ENCODE data around the gene CEP128. TPM values are rescaled to one million over a fixed set of nuclear protein-coding genes. Genes with fewer than 3 reads are reported as not detected.

Gene CEP128
- total RNA-seq, 1 experiment from 2014 or later = 12.0 TPM

- POLR2A ChIA-PET = no interaction called here
- no peak for ATAC-seq
- Mint-ChIP-seq H3K27ac (no peak overlapping the region), H3K9me3 (no peaks in the 10 kb centered on the region), H3K36me3 (no peaks in the 10 kb centered on the region), H3K4me1 (no peaks in the 10 kb centered on the region), H3K4me3 (no peak overlapping the region), H3K27me3 (ENCODE audit: low read depth) (no peaks in the 10 kb centered on the region)
- TF ChIP-seq ARID4B (CRISPR knock-in tag; IDR thresholded peaks at IDR 0.05; ENCODE audit: borderline replicate concordance) (no peak), E2F5 (CRISPR knock-in tag; IDR thresholded peaks at IDR 0.05) (no peak), FOXJ3 (CRISPR knock-in tag; IDR thresholded peaks at IDR 0.05; ENCODE audit: borderline replicate concordance) (no peak), NFYB (CRISPR knock-in tag; conservative IDR thresholded peaks at IDR 0.05; ENCODE audit: low read depth) (no peak), GTF2I (CRISPR knock-in tag; conservative IDR thresholded peaks at IDR 0.05) (no peak)
- no peak for DNase-seq (ENCODE audit: low spot score)
- CTCF ChIA-PET = no interaction called here
These were observed 131.9 kb downstream of the CEP128 start for GRCh38 chr14:80809663-80810062.

GRCh38 chr14:80805136-80805535 lies 136.4 kb downstream of the CEP128 start:
- ATAC-seq (no peak), DNase-seq (ENCODE audit: low spot score) (no peak)
- Mint-ChIP-seq H3K4me3 (no peak overlapping the region), H3K36me3 (peaks cover 14% of the 10 kb centered on the region), H3K4me1 (no peaks in the 10 kb centered on the region), H3K27me3 (ENCODE audit: low read depth) (no peaks in the 10 kb centered on the region), H3K9me3 (peaks cover 20% of the 10 kb centered on the region), H3K27ac (no peak overlapping the region)
- ChIA-PET CTCF (no interaction called here), POLR2A (no interaction called here)
- TF ChIP-seq FOXK1 (CRISPR knock-in tag; IDR thresholded peaks at IDR 0.05) = no peak

- Mint-ChIP-seq H3K4me1 (peaks cover 7% of the 10 kb centered on the region), H3K4me3 (no peak overlapping the region), H3K9me3 (peaks cover 33% of the 10 kb centered on the region), H3K36me3 (peaks cover 20% of the 10 kb centered on the region), H3K27ac (no peak overlapping the region), H3K27me3 (ENCODE audit: low read depth) (no peaks in the 10 kb centered on the region)
- DNase-seq (ENCODE audit: low spot score) (no peak), ATAC-seq (no peak)
- POLR2A ChIA-PET = no interaction called here
- CTCF ChIA-PET = no interaction called here
- TF ChIP-seq IRF1 (CRISPR knock-in tag; IDR thresholded peaks at IDR 0.05) = no peak
- TF ChIP-seq FOXP4 (CRISPR knock-in tag; IDR thresholded peaks at IDR 0.05) = no peak
- no peak for TF ChIP-seq MXD4 (CRISPR knock-in tag; IDR thresholded peaks at IDR 0.05; ENCODE audit: borderline replicate concordance)
- no peak for TF ChIP-seq NFATC4 (CRISPR knock-in tag; IDR thresholded peaks at IDR 0.05)
- TF ChIP-seq TCF7 (CRISPR knock-in tag; IDR thresholded peaks at IDR 0.05; ENCODE audit: low read depth) = no peak
- no peak for TF ChIP-seq MLX (CRISPR knock-in tag; IDR thresholded peaks at IDR 0.05)
- no peak for TF ChIP-seq ZNF219 (CRISPR knock-in tag; IDR thresholded peaks at IDR 0.05; ENCODE audit: borderline replicate concordance)
- no peak for TF ChIP-seq TEAD4 (CRISPR knock-in tag; IDR thresholded peaks at IDR 0.05)
- no peak for TF ChIP-seq OVOL2 (CRISPR knock-in tag; IDR thresholded peaks at IDR 0.05; ENCODE audit: borderline replicate concordance)
- TF ChIP-seq E2F1 (CRISPR knock-in tag; IDR thresholded peaks at IDR 0.05) = no peak
- TF ChIP-seq RELA (CRISPR knock-in tag; IDR thresholded peaks at IDR 0.05; ENCODE audit: borderline replicate concordance) = no peak
- TF ChIP-seq GTF2I (CRISPR knock-in tag; conservative IDR thresholded peaks at IDR 0.05) = no peak
- no peak for TF ChIP-seq AR (CRISPR knock-in tag; IDR thresholded peaks at IDR 0.05)
- TF ChIP-seq NFE2L1 (CRISPR knock-in tag; IDR thresholded peaks at IDR 0.05) = no peak
- no peak for TF ChIP-seq SMAD4 (CRISPR knock-in tag; IDR thresholded peaks at IDR 0.05)
These were observed 142.7 kb downstream of the CEP128 start for GRCh38 chr14:80798878-80799277.

Data from WTC11 (cell line).